ENCODE measurements around the gene CZIB. TPM values are rescaled to one million over a fixed set of nuclear protein-coding genes. Genes with fewer than 3 reads are reported as not detected.

CZIB gene
- total RNA-seq, 4 donors from 2014 or later: 25.2 to 60.3 (median 33.8) TPM

DNA sequence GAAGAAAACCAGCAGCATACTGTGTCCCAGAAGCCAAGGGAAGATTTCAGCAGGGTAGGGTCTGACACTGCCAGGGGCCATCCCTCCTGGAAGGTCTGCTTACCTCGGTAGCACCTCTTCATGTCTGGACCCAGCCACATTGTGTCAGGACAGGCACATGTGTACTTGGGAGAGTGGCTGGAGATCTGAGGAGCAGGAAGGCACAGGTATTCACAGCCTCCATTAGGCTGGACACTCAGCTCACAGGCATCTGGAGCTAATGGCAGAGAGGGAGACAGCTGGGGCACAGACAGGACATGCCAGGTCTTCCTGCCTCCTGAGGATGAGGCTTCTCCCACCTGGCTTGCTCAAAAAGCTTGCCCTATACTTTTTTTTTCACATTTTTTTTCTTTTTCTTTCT, 37.8 kb upstream of the CZIB start:
- Histone ChIP-seq H3K4me1 (no peaks in the 10 kb centered on the region), H3K9me3 (no peaks in the 10 kb centered on the region), H3K4me3 (no peak overlapping the region), H3K27me3 (no peaks in the 10 kb centered on the region), H3K36me3 (peaks cover 20% of the 10 kb centered on the region), H3K27ac (no peak overlapping the region)
- TF ChIP-seq POLR2A (IDR thresholded peaks at IDR 0.05) (no peak), POLR2AphosphoS5 (IDR thresholded peaks at IDR 0.05) (no peak), EP300 (IDR thresholded peaks at IDR 0.05) (no peak)
- TF ChIP-seq, protein P1, sequence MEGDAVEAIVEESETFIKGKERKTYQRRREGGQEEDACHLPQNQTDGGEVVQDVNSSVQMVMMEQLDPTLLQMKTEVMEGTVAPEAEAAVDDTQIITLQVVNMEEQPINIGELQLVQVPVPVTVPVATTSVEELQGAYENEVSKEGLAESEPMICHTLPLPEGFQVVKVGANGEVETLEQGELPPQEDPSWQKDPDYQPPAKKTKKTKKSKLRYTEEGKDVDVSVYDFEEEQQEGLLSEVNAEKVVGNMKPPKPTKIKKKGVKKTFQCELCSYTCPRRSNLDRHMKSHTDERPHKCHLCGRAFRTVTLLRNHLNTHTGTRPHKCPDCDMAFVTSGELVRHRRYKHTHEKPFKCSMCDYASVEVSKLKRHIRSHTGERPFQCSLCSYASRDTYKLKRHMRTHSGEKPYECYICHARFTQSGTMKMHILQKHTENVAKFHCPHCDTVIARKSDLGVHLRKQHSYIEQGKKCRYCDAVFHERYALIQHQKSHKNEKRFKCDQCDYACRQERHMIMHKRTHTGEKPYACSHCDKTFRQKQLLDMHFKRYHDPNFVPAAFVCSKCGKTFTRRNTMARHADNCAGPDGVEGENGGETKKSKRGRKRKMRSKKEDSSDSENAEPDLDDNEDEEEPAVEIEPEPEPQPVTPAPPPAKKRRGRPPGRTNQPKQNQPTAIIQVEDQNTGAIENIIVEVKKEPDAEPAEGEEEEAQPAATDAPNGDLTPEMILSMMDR (IDR thresholded peaks at IDR 0.05): no peak
- DNase-seq (ENCODE audit: low spot score in 2 of 2): no peak
- 75% methylated on average over 1 of the region's 1 CpG for WGBS

DNA sequence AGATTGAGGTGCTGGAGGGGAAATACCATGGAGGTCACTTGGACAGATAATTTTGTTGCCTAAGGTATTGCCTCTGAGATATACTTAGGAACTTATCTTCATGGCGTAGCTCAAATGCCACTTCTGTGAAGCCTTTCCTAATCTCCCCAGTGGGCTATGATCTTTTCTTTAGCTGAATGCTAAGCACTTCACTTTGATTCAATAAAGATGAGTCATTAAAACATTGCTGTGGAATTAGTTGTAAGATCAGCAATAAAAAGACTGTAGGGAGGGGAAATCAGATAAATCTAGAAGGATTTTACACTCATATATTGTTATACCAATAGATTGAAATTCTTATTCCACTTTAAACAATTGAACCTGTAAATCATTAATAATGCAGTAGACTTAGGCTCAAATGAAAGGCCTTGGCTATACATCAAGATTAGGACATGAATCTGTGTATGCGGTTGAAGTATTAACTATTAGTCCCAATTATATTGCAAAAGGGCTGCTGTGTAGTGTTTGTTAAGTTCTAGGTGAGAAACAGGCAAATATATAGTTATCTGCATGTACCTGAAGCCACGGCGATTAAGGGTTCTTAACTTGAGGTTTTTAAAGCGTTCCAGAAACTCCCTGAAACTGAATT, 37.1 kb upstream of the CZIB start:
- TF ChIP-seq EP300 (IDR thresholded peaks at IDR 0.05) (no peak), POLR2AphosphoS5 (IDR thresholded peaks at IDR 0.05) (no peak), POLR2A (IDR thresholded peaks at IDR 0.05) (no peak)
- TF ChIP-seq, protein P1 (IDR thresholded peaks at IDR 0.05): no peak
- Histone ChIP-seq H3K4me1 (no peaks in the 10 kb centered on the region), H3K27ac (no peak overlapping the region), H3K27me3 (no peaks in the 10 kb centered on the region), H3K4me3 (no peak overlapping the region), H3K36me3 (peaks cover 15% of the 10 kb centered on the region), H3K9me3 (no peaks in the 10 kb centered on the region)
- no peak for DNase-seq (ENCODE audit: low spot score in 2 of 2)
- WGBS: 97% methylated on average over 5 of the region's 5 CpGs

GRCh38 chr1:53256511-53257453, 36.3 kb upstream of the CZIB start:
- H3K36me3 ChIP-seq: peaks cover 13% of the 10 kb centered on the region
- H3K27ac ChIP-seq: no peak overlapping the region
- TF ChIP-seq POLR2A (IDR thresholded peaks at IDR 0.05) (no peak), POLR2AphosphoS5 (IDR thresholded peaks at IDR 0.05) (no peak), EP300 (IDR thresholded peaks at IDR 0.05) (no peak)
- TF ChIP-seq, protein P1 (IDR thresholded peaks at IDR 0.05): no peak
- no peaks in the 10 kb centered on the region for H3K9me3 ChIP-seq
- no peak overlapping the region for H3K4me3 ChIP-seq
- H3K27me3 ChIP-seq: no peaks in the 10 kb centered on the region
- no peak for DNase-seq (ENCODE audit: low spot score in 2 of 2)
- 91% methylated on average over 10 of the region's 11 CpGs for whole genome bisulfite sequencing
- no peaks in the 10 kb centered on the region for H3K4me1 ChIP-seq

DNA sequence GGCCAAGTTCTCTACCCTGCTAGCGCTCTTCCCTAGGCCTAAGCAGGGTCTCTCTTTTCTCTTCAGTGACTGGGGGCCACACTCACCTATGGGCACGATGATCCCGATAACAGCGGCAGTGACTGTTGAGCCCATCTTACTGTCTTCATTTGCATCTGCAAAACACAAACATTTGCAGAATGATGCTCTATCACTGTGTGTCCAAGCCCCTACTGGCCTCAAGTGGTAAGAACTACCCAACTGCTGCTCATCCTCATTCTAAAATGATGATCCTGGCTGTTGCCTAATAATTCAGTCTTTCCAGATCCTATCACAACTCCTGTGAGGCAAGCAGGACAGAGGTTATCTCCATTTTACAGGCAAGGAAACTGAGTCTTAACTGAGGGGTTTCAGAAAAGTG, 34.6 kb upstream of the CZIB start:
- TF ChIP-seq POLR2A (IDR thresholded peaks at IDR 0.05): no peak
- TF ChIP-seq, protein P1 (IDR thresholded peaks at IDR 0.05): no peak
- TF ChIP-seq POLR2AphosphoS5 (IDR thresholded peaks at IDR 0.05): no peak
- no peak for TF ChIP-seq EP300 (IDR thresholded peaks at IDR 0.05)
- Histone ChIP-seq H3K9me3 (no peaks in the 10 kb centered on the region), H3K4me3 (no peak overlapping the region), H3K27ac (no peak overlapping the region), H3K4me1 (no peaks in the 10 kb centered on the region), H3K27me3 (no peaks in the 10 kb centered on the region), H3K36me3 (peaks cover 5% of the 10 kb centered on the region)
- 93% methylated on average over 4 of the region's 4 CpGs for WGBS
- no peak for DNase-seq (ENCODE audit: low spot score in 2 of 2)

GRCh38 chr1:53254011-53254640, 33.7 kb upstream of the CZIB start:
- 85% methylated on average over 4 of the region's 4 CpGs for WGBS
- H3K36me3 ChIP-seq: no peaks in the 10 kb centered on the region
- no peaks in the 10 kb centered on the region for H3K27me3 ChIP-seq
- H3K9me3 ChIP-seq: no peaks in the 10 kb centered on the region
- H3K4me3 ChIP-seq: no peak overlapping the region
- TF ChIP-seq POLR2AphosphoS5 (IDR thresholded peaks at IDR 0.05) (no peak), POLR2A (IDR thresholded peaks at IDR 0.05) (no peak), EP300 (IDR thresholded peaks at IDR 0.05) (no peak)
- TF ChIP-seq, protein P1 (IDR thresholded peaks at IDR 0.05): no peak
- DNase-seq (ENCODE audit: low spot score in 2 of 2): no peak
- H3K4me1 ChIP-seq: no peaks in the 10 kb centered on the region
- H3K27ac ChIP-seq: no peak overlapping the region

All from suprapubic skin (tissue), 4 donors.